Astrocyte of the cerebellum (primary cell): ENCODE data around the gene MAEA.

Experiments used
- DNase-seq: peaks from one replicate; pipeline ENCODE4 v3.0.0-alpha.2; 2011; ENCODE audit warnings: low read depth
- H3K4me3 ChIP-seq: 2 replicates; pipeline ENCODE4 v1.5.1; 2011; ENCODE audit warnings: mild to moderate bottlenecking, low read depth, low read length, moderate library complexity
- in situ Hi-C: cut with HindIII; loops from 2 replicates; pipeline ENCODE4 v1.10.0; 2017; ENCODE audit warnings: low sequenced_read_pairs
- TF ChIP-seq, protein P1 (sequence below): IDR thresholded peaks from 2 replicates; pipeline ENCODE4 v1.5.1; 2012; ENCODE audit warnings: low read length, low read depth, moderate library complexity, mild to moderate bottlenecking; ENCODE audit errors: missing control alignments

The MAEA gene

DNA sequence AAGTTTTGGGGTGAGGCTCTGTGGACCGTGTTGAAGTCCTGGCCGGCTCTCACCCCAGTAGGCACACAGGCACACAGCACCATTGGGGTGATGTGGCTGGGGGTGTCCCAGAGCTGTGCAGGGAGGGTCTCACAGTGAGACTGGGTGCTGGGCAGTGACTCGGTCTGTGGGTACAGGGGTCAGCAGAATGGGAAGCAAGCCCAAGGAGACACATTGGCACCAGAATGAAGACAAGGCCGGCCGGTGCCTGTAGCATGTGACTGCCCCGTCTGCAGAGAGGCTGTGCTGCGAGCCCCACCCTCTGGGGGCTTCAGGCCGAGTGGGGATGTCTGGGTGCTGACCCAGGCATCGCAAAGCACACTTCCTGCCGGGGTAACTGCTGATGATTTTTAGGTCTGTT lies 5.2 kb downstream of the MAEA start:
- no peak for DNase-seq
- in situ Hi-C loops, result no loop called here
- H3K4me3 ChIP-seq, result no peak overlapping the region
- TF ChIP-seq, protein P1, sequence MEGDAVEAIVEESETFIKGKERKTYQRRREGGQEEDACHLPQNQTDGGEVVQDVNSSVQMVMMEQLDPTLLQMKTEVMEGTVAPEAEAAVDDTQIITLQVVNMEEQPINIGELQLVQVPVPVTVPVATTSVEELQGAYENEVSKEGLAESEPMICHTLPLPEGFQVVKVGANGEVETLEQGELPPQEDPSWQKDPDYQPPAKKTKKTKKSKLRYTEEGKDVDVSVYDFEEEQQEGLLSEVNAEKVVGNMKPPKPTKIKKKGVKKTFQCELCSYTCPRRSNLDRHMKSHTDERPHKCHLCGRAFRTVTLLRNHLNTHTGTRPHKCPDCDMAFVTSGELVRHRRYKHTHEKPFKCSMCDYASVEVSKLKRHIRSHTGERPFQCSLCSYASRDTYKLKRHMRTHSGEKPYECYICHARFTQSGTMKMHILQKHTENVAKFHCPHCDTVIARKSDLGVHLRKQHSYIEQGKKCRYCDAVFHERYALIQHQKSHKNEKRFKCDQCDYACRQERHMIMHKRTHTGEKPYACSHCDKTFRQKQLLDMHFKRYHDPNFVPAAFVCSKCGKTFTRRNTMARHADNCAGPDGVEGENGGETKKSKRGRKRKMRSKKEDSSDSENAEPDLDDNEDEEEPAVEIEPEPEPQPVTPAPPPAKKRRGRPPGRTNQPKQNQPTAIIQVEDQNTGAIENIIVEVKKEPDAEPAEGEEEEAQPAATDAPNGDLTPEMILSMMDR, result no peak

DNA sequence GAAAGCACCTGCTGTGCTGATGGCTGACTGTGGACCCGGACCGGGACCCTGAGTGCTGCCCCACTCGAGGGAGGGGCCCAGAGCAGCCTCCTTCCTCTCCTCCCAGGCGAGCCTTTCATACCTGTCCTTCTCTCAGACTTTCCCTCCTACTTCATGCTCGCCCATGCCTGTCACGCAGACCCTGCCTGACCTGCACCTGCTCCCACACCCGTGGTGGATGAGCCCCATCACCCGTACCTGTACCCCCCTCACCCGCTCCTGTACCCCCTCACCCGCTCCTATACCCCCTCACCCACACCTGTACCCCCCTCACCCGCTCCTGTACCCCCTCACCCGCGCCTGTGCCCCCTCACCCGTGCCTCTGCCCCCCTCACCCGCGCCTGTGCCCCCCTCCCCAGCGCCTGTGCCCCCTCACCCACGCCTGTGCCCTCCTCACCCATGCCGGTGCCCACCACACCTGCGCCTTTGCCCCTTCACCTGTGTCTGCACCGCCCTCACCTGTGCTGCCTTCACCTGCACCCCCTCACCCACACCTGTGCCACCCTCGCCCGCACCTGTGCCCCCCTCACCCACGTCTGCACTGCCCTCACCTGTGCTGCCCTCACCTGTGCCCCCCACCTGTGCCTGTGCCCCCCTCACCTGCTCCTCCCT lies 5.8 kb downstream of the MAEA start:
- in situ Hi-C loops, result no loop called here

GRCh38 chr4:1296324-1297022 lies 6.8 kb downstream of the MAEA start:
- H3K4me3 ChIP-seq, result no peak overlapping the region
- TF ChIP-seq, protein P1, result no peak
- no peak for DNase-seq
- in situ Hi-C loops, result no loop called here

More for the DNA sequence above, 5.8 kb downstream of the MAEA start:
- DNase-seq, result no peak
- no peak overlapping the region for H3K4me3 ChIP-seq
- TF ChIP-seq, protein P1, result no peak

GRCh38 chr4:1297023-1297395 lies 7.3 kb downstream of the MAEA start:
- H3K4me3 ChIP-seq, result no peak overlapping the region
- DNase-seq, result no peak
- in situ Hi-C loops, result no loop called here
- TF ChIP-seq, protein P1, result no peak

DNA sequence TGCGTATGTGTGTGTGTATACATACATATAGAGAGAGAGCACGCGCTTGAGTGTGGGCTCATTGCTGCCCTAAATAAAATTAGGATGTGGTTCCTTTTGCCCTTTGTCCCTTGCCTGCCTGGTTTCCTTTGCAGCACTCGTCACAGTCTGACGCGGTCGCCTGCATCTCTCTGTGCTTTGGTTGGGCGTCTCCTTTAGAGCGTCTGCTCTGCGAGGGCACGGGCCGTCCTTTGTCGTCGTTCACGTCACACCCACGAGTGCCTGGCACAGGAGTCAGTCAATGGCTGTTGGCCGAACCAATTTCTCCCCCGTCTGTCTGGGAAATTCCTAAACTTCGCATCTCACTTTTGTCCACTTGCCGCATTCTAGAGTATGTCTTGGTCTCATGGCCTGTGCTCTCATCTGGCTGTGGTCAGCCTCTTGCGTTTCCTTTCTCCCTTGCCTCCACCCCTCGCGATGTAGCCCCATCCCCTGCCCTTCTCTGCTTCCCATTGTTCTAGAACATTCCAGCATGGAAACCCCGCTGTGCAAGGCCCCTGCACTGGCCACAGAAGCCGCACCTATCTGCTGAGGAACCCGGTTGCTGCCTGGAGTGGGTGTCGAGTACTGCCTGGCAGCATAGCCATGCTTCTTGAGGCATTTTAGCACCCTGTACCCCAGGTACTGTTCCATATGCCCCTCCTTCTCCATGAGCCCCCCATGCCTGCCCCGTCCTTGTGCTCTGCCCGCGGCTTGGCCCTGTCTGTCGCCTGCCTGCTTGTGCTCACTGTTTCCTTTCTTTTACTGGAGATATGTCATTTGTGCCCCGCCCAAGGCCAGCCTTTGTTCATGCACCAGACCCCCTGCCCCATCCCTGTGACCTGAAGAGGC lies 8.0 kb downstream of the MAEA start:
- in situ Hi-C loops, result no loop called here
- no peak for DNase-seq
- H3K4me3 ChIP-seq, result no peak overlapping the region
- TF ChIP-seq, protein P1, result no peak

DNA sequence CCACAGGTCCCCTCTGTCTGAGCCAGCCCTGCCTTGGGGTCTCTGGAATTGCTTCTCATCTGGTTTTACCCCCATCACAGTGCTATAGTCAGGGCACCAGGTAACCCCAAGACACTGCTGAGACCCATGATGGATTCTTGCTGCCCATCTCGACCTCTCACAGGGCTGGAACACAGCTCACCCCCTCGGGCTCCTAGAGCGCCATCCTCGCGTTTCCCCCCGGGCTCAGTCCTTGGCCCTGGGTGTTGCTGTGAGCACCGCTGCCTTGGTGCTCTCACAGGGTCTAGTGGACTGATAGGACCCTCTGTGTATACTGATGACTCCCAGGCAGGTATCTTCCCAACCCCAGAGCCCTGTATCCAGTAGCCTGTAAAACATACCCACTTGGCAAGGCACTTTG lies 8.8 kb downstream of the MAEA start:
- in situ Hi-C loops, result no loop called here
- no peak for DNase-seq
- TF ChIP-seq, protein P1, result no peak
- no peak overlapping the region for H3K4me3 ChIP-seq
